Activated CD8-positive, alpha-beta T cell treated with anti-CD3 and anti-CD28 coated beads for 36 hours (primary cell): ENCODE results near the gene INSIG1. TPM values are rescaled to one million over a fixed set of nuclear protein-coding genes. Genes with fewer than 3 reads are reported as not detected.

Source experiments
- ATAC-seq: fragments of 200-7000 bp; cut with Tn5 transposase; one replicate; pipeline ENCODE4 v1.10.0; 2021; ENCODE audit warnings: mild to moderate bottlenecking, moderate library complexity
- CTCF ChIA-PET: fragments of 350-600 bp; sonication (Branson Sonifier 250); formaldehyde crosslinking; loops from one replicate; lab custom pipeline; 2021; ENCODE audit warnings: antibody characterized with exemption; lab: Charles Lee
- POLR2A ChIA-PET: fragments of 350-600 bp; sonication (Branson Sonifier 250); formaldehyde crosslinking; loops from one replicate; lab custom pipeline; 2021; ENCODE audit warnings: antibody characterized with exemption; lab: Charles Lee
- DNase-seq: peaks from one replicate; pipeline ENCODE4 v3.0.0-alpha.2; 2020
- H3K27ac Mint-ChIP-seq: one replicate; pipeline ENCODE4 v1.8.0; 2021; ENCODE audit warnings: mild to moderate bottlenecking, mixed read lengths
- H3K27me3 Mint-ChIP-seq: one replicate; pipeline ENCODE4 v1.8.0; 2021; ENCODE audit warnings: mixed read lengths
- H3K36me3 Mint-ChIP-seq: one replicate; pipeline ENCODE4 v1.8.0; 2021; ENCODE audit warnings: low read depth, mixed read lengths
- H3K4me1 Mint-ChIP-seq: one replicate; pipeline ENCODE4 v1.8.0; 2021; ENCODE audit warnings: low read depth, mixed read lengths
- H3K4me3 Mint-ChIP-seq: one replicate; pipeline ENCODE4 v1.8.0; 2021; ENCODE audit warnings: mild to moderate bottlenecking, moderate library complexity, mixed read lengths
- H3K9me3 Mint-ChIP-seq: one replicate; pipeline ENCODE4 v1.8.0; 2021; ENCODE audit warnings: mixed read lengths
- intact Hi-C: fragments of 100-400 bp; cut with micrococcal nuclease; formaldehyde crosslinking; loops from one replicate; pipeline ENCODE4 v1.10.0; 2022
- total RNA-seq, 2 experiments: library from RNA; stranded (reverse); gene quantifications; one replicate each; pipeline ENCODE4 v1.2.3, GENCODE V29; 2021
- TF ChIP-seq, protein P1 (sequence below): fragments of 200-600 bp; IDR thresholded peaks from one replicate; pipeline ENCODE4 v1.8.0; 2022; ENCODE audit warnings: antibody characterized with exemption, mild to moderate bottlenecking

Gene INSIG1
- total RNA-seq, 2 experiments from 2014 or later = 92.2 to 98.0 TPM

DNA sequence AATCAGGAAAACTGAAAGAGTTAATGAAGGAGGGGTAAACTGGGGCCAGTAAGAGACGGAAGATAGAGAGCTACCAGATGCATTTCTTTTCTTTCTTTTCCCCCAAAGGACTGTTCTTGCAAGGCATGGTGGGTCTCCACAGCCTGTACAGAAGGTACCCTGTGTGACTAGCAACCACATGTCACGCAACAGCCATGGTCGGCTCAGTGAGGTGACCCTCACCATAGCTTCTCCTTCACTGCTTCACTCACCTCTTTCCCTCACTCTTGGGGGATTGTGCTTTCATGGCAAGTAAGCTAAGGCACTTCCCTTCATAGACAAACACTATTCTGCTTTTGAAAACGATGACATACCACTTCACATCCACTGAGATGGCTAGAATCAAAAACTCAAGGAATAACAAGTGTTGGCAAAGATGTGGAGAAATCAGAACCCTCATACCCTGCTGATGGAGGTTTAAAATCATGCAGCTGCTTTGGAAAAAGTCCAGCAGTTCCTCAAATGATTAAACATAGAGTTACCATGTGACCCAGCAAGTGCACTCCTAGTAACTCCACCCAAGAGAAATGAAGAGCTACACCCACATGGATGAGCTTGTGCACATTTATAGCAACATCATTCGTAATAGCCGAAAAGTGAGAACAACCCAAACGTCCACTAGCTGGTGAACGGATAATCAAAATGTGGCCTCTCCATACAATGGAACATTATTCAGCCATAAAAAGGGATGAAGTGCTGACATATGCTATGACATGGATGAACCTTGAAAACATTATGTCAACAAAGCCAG is 3.8 kb upstream of the INSIG1 start:
- no peak overlapping the region for H3K27ac Mint-ChIP-seq

DNA sequence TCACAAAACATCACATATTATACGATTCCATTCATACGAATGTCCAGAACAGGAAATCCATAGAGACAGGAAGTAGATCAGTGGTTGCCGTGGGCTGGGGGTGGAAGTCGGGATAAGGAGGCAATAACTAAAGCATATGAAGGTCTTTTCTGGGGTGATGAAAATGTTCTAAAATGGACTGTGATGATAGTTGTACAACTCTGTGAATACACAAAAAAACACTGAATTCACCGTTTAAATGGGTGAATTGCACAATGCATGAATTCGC is 3.2 kb upstream of the INSIG1 start:
- H3K4me3 Mint-ChIP-seq = no peak overlapping the region
- H3K9me3 Mint-ChIP-seq = peaks cover 1% of the 10 kb centered on the region
- TF ChIP-seq, protein P1, sequence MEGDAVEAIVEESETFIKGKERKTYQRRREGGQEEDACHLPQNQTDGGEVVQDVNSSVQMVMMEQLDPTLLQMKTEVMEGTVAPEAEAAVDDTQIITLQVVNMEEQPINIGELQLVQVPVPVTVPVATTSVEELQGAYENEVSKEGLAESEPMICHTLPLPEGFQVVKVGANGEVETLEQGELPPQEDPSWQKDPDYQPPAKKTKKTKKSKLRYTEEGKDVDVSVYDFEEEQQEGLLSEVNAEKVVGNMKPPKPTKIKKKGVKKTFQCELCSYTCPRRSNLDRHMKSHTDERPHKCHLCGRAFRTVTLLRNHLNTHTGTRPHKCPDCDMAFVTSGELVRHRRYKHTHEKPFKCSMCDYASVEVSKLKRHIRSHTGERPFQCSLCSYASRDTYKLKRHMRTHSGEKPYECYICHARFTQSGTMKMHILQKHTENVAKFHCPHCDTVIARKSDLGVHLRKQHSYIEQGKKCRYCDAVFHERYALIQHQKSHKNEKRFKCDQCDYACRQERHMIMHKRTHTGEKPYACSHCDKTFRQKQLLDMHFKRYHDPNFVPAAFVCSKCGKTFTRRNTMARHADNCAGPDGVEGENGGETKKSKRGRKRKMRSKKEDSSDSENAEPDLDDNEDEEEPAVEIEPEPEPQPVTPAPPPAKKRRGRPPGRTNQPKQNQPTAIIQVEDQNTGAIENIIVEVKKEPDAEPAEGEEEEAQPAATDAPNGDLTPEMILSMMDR = no peak
- ChIA-PET POLR2A (no interaction called here), CTCF (interaction anchor here (1.4 kb wide), 1 partner anchor 50 kb away, joined by 6 read pairs; no protein-coding TSS in a partner anchor)
- intact Hi-C loops = no loop called here
- H3K27me3 Mint-ChIP-seq = no peaks in the 10 kb centered on the region
- H3K4me1 Mint-ChIP-seq = peaks cover 30% of the 10 kb centered on the region
- DNase-seq (no peak), ATAC-seq (no peak)
- no peak overlapping the region for H3K27ac Mint-ChIP-seq
- H3K36me3 Mint-ChIP-seq = peaks cover 12% of the 10 kb centered on the region

More for the DNA sequence above, 3.8 kb upstream of the INSIG1 start:
- ATAC-seq (no peak), DNase-seq (no peak)
- TF ChIP-seq, protein P1 = no peak
- ChIA-PET CTCF (interaction anchor here (0.7 to 1.4 kb wide), 2 partner anchors 51 to 60 kb away, joined by 3 to 6 read pairs; no protein-coding TSS in a partner anchor), POLR2A (no interaction called here)
- no peaks in the 10 kb centered on the region for H3K27me3 Mint-ChIP-seq
- intact Hi-C loops = no loop called here
- no peak overlapping the region for H3K4me3 Mint-ChIP-seq
- H3K9me3 Mint-ChIP-seq = peaks cover 1% of the 10 kb centered on the region
- H3K36me3 Mint-ChIP-seq = peaks cover 7% of the 10 kb centered on the region
- H3K4me1 Mint-ChIP-seq = peaks cover 30% of the 10 kb centered on the region

DNA sequence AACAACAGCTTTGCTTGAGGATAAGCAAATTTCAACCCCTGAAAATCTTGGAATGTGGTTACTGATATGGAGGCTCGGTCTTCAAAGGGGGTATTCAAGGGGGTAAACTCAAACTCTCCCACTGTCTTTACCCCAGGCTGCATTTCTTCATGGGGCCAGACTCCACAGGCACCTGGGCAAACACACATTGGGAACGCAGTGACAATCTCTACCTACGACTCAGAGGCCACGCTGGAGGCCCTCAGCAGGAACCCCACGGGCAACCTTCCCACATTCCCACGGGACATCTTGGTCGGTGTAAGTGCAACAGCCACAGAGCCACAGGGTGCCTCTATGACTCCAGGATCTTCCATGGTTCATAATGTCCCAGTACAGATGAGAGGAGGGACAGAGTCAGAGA is 2.2 kb upstream of the INSIG1 start:
- Mint-ChIP-seq H3K4me3 (peak overlapping the region; percentile 79), H3K36me3 (peaks cover 21% of the 10 kb centered on the region), H3K27ac (peak overlapping the region; percentile 21), H3K27me3 (no peaks in the 10 kb centered on the region), H3K4me1 (peaks cover 38% of the 10 kb centered on the region), H3K9me3 (peaks cover 1% of the 10 kb centered on the region)
- no peak for DNase-seq
- POLR2A ChIA-PET = interaction anchor here (1.1 to 4.9 kb wide), 4 partner anchors 45 to 368 kb away, joined by 3 to 48 read pairs (median 6); no protein-coding TSS in a partner anchor
- CTCF ChIA-PET = interaction anchor here (2.2 to 3.6 kb wide), 2 partner anchors 90 to 368 kb away, joined by 10 to 12 read pairs; no protein-coding TSS in a partner anchor
- TF ChIP-seq, protein P1 = no peak
- intact Hi-C loops = loop anchor here (5.0 kb wide), 1 partner anchor 368 kb away; no protein-coding TSS in a partner anchor
- ATAC-seq = no peak

DNA sequence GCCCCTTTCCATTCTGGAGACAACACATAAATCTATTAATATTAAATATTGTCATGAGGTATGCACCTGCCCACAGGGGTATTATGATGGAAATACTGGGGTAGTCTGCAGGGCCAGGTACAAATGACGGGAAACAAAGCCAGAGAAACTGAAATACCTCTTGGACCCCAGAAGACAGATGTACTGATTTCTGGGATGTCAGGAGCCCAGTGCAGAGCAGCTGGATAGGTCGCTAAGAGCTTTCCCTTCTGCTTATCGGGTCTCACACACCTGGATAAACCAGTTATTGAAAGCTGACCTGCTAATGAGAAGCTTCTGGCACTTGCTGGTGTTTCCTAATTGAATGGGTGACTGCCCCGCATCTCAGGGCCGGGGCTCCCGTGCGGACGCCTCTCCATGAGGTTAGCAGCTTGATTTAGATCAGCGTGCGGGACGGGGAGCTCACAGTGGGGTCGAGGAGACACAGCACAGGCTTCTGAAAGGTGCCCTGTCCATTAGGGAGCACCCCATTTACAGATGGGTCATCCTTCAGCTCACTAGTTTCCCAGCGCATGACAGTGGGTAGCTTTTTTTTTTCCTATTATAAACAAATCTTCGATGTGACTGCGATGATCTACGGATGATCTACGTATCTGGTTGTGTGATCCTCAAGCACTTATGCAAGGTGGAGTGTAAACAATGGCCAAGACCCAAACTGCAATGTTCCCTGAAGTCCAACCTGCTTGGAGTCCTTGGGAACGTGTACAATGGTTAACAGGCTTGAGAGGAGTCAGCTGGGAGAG is 1.5 kb upstream of the INSIG1 start:
- ATAC-seq (no peak), DNase-seq (no peak)
- TF ChIP-seq, protein P1 = no peak
- Mint-ChIP-seq H3K4me3 (peak overlapping the region; percentile 79), H3K4me1 (peaks cover 38% of the 10 kb centered on the region), H3K27ac (peak overlapping the region; percentile 89), H3K36me3 (peaks cover 28% of the 10 kb centered on the region), H3K9me3 (peaks cover 1% of the 10 kb centered on the region), H3K27me3 (no peaks in the 10 kb centered on the region)
- CTCF ChIA-PET = interaction anchor here (0.8 to 7.3 kb wide), 5 partner anchors 49 to 369 kb away, joined by 3 to 49 read pairs (median 10); no protein-coding TSS in a partner anchor
- POLR2A ChIA-PET = interaction anchor here (0.6 to 4.9 kb wide), 17 partner anchors 9 to 475 kb away, joined by 3 to 48 read pairs (median 3); no protein-coding TSS in a partner anchor
- intact Hi-C loops = loop anchor here (5.0 kb wide), 1 partner anchor 369 kb away; no protein-coding TSS in a partner anchor
